GM23338 (cell line): Measurements from ENCODE around the gene ITIH5. TPM values are rescaled to one million over a fixed set of nuclear protein-coding genes. Genes with fewer than 3 reads are reported as not detected.

Experiments used
- ATAC-seq: fragments of 200-7000 bp; cut with Tn5 transposase; 3 replicates; pipeline ENCODE4 v1.9.1; 2020
- DNase-seq: peaks from one replicate; pipeline ENCODE4 v3.0.0-alpha.2; 2015; ENCODE audit warnings: low spot score
- H2AFZ ChIP-seq: fragments of 200-600 bp; sonication (generic); 2 replicates; pipeline ENCODE4 v1.8.0; 2016; ENCODE audit warnings: antibody characterized with exemption, mild to moderate bottlenecking, moderate library complexity
- H3F3A ChIP-seq: fragments of 200-600 bp; sonication (generic); replicated peaks from 2 replicates; pipeline ENCODE4 v1.8.0; 2017; ENCODE audit warnings: antibody characterized with exemption, mixed run types, low read depth
- H3K27ac ChIP-seq: fragments of 200-600 bp; sonication (generic); 2 replicates; pipeline ENCODE4 v1.6.1; 2016; ENCODE audit warnings: low read depth
- H3K27me3 ChIP-seq: fragments of 200-600 bp; sonication (generic); 2 replicates; pipeline ENCODE4 v1.8.0; 2016; ENCODE audit warnings: mild to moderate bottlenecking, mixed run types, moderate library complexity; ENCODE audit not compliant: insufficient read depth
- H3K36me3 ChIP-seq: fragments of 200-600 bp; sonication (generic); 2 replicates; pipeline ENCODE4 v1.8.0; 2016; ENCODE audit warnings: mild to moderate bottlenecking; ENCODE audit not compliant: insufficient read depth
- H3K4me1 ChIP-seq: fragments of 200-600 bp; sonication (generic); 2 replicates; pipeline ENCODE4 v1.8.0; 2016; ENCODE audit warnings: mild to moderate bottlenecking, moderate library complexity; ENCODE audit not compliant: insufficient read depth
- H3K4me2 ChIP-seq: fragments of 200-600 bp; sonication (generic); 2 replicates; pipeline ENCODE4 v1.7.1; 2017; ENCODE audit warnings: mixed run types
- H3K4me3 ChIP-seq: fragments of 200-600 bp; sonication (generic); 2 replicates; pipeline ENCODE4 v1.6.1; 2016; ENCODE audit warnings: mixed run types
- H3K79me2 ChIP-seq: fragments of 200-600 bp; sonication (generic); replicated peaks from 2 replicates; pipeline ENCODE4 v1.8.0; 2017; ENCODE audit warnings: mild to moderate bottlenecking; ENCODE audit not compliant: insufficient read depth
- H3K9me2 ChIP-seq: fragments of 200-600 bp; sonication (generic); 2 replicates; pipeline ENCODE4 v1.8.0; 2017; ENCODE audit not compliant: insufficient read depth
- H4K20me1 ChIP-seq: fragments of 200-600 bp; sonication (generic); replicated peaks from 2 replicates; pipeline ENCODE4 v1.8.0; 2017; ENCODE audit warnings: mild to moderate bottlenecking; ENCODE audit not compliant: insufficient read depth
- H3K27ac Mint-ChIP-seq: 2 replicates; pipeline ENCODE4 v1.8.0; 2020; ENCODE audit warnings: inconsistent platforms, mild to moderate bottlenecking, moderate library complexity, mixed read lengths
- H3K27me3 Mint-ChIP-seq: 3 replicates; pipeline ENCODE4 v1.8.0; 2022; ENCODE audit warnings: low read depth, mild to moderate bottlenecking, moderate library complexity, mixed read lengths, inconsistent platforms; ENCODE audit not compliant: insufficient read depth, poor library complexity
- H3K36me3 Mint-ChIP-seq: 3 replicates; pipeline ENCODE4 v1.8.0; 2021; ENCODE audit warnings: low read depth, mild to moderate bottlenecking, inconsistent platforms, moderate library complexity, mixed read lengths
- H3K4me1 Mint-ChIP-seq: 3 replicates; pipeline ENCODE4 v1.8.0; 2020; ENCODE audit warnings: mild to moderate bottlenecking, inconsistent platforms, mixed read lengths
- H3K4me3 Mint-ChIP-seq: 3 replicates; pipeline ENCODE4 v1.8.0; 2021; ENCODE audit warnings: moderate library complexity, mild to moderate bottlenecking, inconsistent platforms, mixed read lengths
- H3K9me3 Mint-ChIP-seq: 3 replicates; pipeline ENCODE4 v1.8.0; 2020; ENCODE audit warnings: moderate library complexity, mild to moderate bottlenecking, inconsistent platforms, mixed read lengths
- CREB1 ChIP-seq: fragments of 250-450 bp; sonication (Bioruptor Pico); IDR thresholded peaks from 2 replicates; pipeline ENCODE4 v1.5.0; 2020; ENCODE audit warnings: low read depth, mild to moderate bottlenecking, moderate library complexity
- EZH2 ChIP-seq: fragments of 200-600 bp; sonication (generic); IDR thresholded peaks from one replicate; pipeline ENCODE4 v1.8.0; 2017; ENCODE audit warnings: antibody characterized with exemption, mild to moderate bottlenecking, low read depth; ENCODE audit not compliant: unreplicated experiment
- EZH2phosphoT487 ChIP-seq: fragments of 200-600 bp; sonication (generic); IDR thresholded peaks from one replicate; pipeline ENCODE4 v1.8.1; 2018; ENCODE audit warnings: antibody characterized with exemption; ENCODE audit not compliant: unreplicated experiment
- JUNB ChIP-seq: IDR thresholded peaks from one replicate; pipeline ENCODE4 v1.6.1; 2016; ENCODE audit warnings: antibody characterized with exemption; ENCODE audit not compliant: unreplicated experiment
- NANOG ChIP-seq: IDR thresholded peaks from 2 replicates; pipeline ENCODE4 v1.6.1; 2016; ENCODE audit warnings: antibody characterized with exemption, borderline replicate concordance
- POLR2AphosphoS5 ChIP-seq: IDR thresholded peaks from 2 replicates; pipeline ENCODE4 v1.6.1; 2016; ENCODE audit warnings: antibody characterized with exemption, low read depth
- STAT1 ChIP-seq: IDR thresholded peaks from one replicate; pipeline ENCODE4 v1.6.1; 2016; ENCODE audit warnings: antibody characterized with exemption; ENCODE audit not compliant: unreplicated experiment
- ZNF114 ChIP-seq: fragments of 250-450 bp; sonication (Bioruptor Pico); IDR thresholded peaks from 2 replicates; pipeline ENCODE4 v1.5.0; 2020; ENCODE audit warnings: mild to moderate bottlenecking, moderate library complexity
- ZNF331 ChIP-seq: fragments of 250-450 bp; sonication (Bioruptor Pico); IDR thresholded peaks from 2 replicates; pipeline ENCODE4 v1.5.0; 2020; ENCODE audit warnings: low read depth, mild to moderate bottlenecking, moderate library complexity
- polyA plus RNA-seq: library from polyadenylated mRNA; unstranded; fragments of >200 nt; fragmentation: Nextera tagmentation; extraction: Ambion mirVana; gene quantifications from 2 replicates; pipeline ENCODE4 v1.2.1, GENCODE V29; 2016
- total RNA-seq: library from RNA; depleted of rRNA; stranded (reverse); fragments of >200 nt; shearing (Covaris generic); gene quantifications from 2 replicates; pipeline ENCODE4 v1.2.3, GENCODE V29; 2014
- TF ChIP-seq, protein P1 (sequence below): IDR thresholded peaks from 2 replicates; pipeline ENCODE4 v1.6.1; 2016; ENCODE audit warnings: antibody characterized with exemption
- TF ChIP-seq, protein P2 (sequence below): fragments of 250-450 bp; sonication (Bioruptor Pico); IDR thresholded peaks from 2 replicates; pipeline ENCODE4 v1.5.0; 2020; ENCODE audit warnings: mild to moderate bottlenecking, moderate library complexity
- TF ChIP-seq, protein P3 (sequence below): IDR thresholded peaks from one replicate; pipeline ENCODE4 v1.6.1; 2018; ENCODE audit warnings: antibody characterized with exemption; ENCODE audit not compliant: unreplicated experiment
- TF ChIP-seq, protein P4 (sequence below), 2 experiments: fragments of 200-600 bp in 1 of 2; sonication (generic) in 1 of 2; conservative IDR thresholded peaks; 2 replicates each; pipeline versions ENCODE4 v1.5.1 to v1.6.1; 2016 to 2017; ENCODE audit warnings: antibody characterized with exemption in 2 of 2, low read depth in 2 of 2, mild to moderate bottlenecking in 2 of 2, moderate library complexity in 1 of 2

The ITIH5 gene
- total and polyA plus RNA-seq, 2 experiments from 2014 or later, result 0.99 to 2.2 TPM

DNA sequence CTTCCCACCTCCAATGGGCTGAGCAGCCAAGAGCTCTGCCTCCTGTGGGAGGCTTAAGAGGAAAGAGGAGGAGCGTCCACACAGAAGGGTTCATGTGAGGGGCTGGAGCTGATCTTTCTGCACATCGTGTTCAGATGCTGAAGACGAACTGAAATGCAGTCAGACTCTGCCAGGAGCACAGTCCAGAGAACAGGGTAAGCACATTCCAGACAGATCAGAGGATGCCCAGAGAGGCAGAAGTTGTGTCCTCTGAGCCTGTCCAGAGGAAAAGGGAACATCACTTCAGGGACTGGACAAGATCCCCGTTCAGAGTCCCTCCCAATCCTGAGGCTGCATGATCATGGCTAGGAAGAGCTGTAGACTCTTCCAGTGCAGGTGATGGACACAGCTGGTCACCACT, 72.9 kb downstream of the ITIH5 start:
- no peaks in the 10 kb centered on the region for H3K79me2 ChIP-seq
- ATAC-seq (no peak), DNase-seq (no peak)
- H3K4me1 ChIP-seq, result no peaks in the 10 kb centered on the region
- no peaks in the 10 kb centered on the region for H3K27me3 ChIP-seq
- no peaks in the 10 kb centered on the region for H3K36me3 ChIP-seq
- no peaks in the 10 kb centered on the region; the same call in 2 of the 3 replicates for H3K4me1 Mint-ChIP-seq
- H3K9me2 ChIP-seq, result no peaks in the 10 kb centered on the region
- H3K4me3 ChIP-seq, result no peak overlapping the region
- no peaks in the 10 kb centered on the region; the same call in 2 of the 3 replicates for H3K36me3 Mint-ChIP-seq
- no peaks in the 10 kb centered on the region for H4K20me1 ChIP-seq
- peaks cover 3% of the 10 kb centered on the region for H3K27me3 Mint-ChIP-seq
- H3K9me3 Mint-ChIP-seq, result no peaks in the 10 kb centered on the region
- no peak overlapping the region for H3K4me2 ChIP-seq
- no peak overlapping the region for H2AFZ ChIP-seq
- H3K4me3 Mint-ChIP-seq, result no peak overlapping the region
- no peak overlapping the region for H3K27ac ChIP-seq
- no peaks in the 10 kb centered on the region for H3F3A ChIP-seq
- TF ChIP-seq POLR2AphosphoS5 (no peak), NANOG (no peak), CREB1 (CRISPR knock-in tag) (no peak), EZH2 (no peak), JUNB (no peak), ZNF114 (CRISPR knock-in tag) (no peak), ZNF331 (no peak), STAT1 (no peak), EZH2phosphoT487 (no peak)
- TF ChIP-seq, protein P1, sequence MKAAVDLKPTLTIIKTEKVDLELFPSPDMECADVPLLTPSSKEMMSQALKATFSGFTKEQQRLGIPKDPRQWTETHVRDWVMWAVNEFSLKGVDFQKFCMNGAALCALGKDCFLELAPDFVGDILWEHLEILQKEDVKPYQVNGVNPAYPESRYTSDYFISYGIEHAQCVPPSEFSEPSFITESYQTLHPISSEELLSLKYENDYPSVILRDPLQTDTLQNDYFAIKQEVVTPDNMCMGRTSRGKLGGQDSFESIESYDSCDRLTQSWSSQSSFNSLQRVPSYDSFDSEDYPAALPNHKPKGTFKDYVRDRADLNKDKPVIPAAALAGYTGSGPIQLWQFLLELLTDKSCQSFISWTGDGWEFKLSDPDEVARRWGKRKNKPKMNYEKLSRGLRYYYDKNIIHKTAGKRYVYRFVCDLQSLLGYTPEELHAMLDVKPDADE, result no peak
- TF ChIP-seq, protein P2, sequence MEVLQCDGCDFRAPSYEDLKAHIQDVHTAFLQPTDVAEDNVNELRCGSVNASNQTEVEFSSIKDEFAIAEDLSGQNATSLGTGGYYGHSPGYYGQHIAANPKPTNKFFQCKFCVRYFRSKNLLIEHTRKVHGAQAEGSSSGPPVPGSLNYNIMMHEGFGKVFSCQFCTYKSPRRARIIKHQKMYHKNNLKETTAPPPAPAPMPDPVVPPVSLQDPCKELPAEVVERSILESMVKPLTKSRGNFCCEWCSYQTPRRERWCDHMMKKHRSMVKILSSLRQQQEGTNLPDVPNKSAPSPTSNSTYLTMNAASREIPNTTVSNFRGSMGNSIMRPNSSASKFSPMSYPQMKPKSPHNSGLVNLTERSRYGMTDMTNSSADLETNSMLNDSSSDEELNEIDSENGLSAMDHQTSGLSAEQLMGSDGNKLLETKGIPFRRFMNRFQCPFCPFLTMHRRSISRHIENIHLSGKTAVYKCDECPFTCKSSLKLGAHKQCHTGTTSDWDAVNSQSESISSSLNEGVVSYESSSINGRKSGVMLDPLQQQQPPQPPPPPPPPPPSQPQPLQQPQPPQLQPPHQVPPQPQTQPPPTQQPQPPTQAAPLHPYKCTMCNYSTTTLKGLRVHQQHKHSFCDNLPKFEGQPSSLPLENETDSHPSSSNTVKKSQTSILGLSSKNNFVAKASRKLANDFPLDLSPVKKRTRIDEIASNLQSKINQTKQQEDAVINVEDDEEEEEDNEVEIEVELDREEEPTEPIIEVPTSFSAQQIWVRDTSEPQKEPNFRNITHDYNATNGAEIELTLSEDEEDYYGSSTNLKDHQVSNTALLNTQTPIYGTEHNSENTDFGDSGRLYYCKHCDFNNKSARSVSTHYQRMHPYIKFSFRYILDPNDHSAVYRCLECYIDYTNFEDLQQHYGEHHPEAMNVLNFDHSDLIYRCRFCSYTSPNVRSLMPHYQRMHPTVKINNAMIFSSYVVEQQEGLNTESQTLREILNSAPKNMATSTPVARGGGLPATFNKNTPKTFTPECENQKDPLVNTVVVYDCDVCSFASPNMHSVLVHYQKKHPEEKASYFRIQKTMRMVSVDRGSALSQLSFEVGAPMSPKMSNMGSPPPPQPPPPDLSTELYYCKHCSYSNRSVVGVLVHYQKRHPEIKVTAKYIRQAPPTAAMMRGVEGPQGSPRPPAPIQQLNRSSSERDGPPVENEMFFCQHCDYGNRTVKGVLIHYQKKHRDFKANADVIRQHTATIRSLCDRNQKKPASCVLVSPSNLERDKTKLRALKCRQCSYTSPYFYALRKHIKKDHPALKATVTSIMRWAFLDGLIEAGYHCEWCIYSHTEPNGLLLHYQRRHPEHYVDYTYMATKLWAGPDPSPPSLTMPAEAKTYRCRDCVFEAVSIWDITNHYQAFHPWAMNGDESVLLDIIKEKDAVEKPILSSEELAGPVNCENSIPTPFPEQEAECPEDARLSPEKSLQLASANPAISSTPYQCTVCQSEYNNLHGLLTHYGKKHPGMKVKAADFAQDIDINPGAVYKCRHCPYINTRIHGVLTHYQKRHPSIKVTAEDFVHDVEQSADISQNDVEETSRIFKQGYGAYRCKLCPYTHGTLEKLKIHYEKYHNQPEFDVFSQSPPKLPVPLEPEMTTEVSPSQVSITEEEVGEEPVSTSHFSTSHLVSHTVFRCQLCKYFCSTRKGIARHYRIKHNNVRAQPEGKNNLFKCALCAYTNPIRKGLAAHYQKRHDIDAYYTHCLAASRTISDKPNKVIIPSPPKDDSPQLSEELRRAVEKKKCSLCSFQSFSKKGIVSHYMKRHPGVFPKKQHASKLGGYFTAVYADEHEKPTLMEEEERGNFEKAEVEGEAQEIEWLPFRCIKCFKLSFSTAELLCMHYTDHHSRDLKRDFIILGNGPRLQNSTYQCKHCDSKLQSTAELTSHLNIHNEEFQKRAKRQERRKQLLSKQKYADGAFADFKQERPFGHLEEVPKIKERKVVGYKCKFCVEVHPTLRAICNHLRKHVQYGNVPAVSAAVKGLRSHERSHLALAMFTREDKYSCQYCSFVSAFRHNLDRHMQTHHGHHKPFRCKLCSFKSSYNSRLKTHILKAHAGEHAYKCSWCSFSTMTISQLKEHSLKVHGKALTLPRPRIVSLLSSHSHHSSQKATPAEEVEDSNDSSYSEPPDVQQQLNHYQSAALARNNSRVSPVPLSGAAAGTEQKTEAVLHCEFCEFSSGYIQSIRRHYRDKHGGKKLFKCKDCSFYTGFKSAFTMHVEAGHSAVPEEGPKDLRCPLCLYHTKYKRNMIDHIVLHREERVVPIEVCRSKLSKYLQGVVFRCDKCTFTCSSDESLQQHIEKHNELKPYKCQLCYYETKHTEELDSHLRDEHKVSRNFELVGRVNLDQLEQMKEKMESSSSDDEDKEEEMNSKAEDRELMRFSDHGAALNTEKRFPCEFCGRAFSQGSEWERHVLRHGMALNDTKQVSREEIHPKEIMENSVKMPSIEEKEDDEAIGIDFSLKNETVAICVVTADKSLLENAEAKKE (CRISPR knock-in tag), result no peak
- TF ChIP-seq, protein P3, sequence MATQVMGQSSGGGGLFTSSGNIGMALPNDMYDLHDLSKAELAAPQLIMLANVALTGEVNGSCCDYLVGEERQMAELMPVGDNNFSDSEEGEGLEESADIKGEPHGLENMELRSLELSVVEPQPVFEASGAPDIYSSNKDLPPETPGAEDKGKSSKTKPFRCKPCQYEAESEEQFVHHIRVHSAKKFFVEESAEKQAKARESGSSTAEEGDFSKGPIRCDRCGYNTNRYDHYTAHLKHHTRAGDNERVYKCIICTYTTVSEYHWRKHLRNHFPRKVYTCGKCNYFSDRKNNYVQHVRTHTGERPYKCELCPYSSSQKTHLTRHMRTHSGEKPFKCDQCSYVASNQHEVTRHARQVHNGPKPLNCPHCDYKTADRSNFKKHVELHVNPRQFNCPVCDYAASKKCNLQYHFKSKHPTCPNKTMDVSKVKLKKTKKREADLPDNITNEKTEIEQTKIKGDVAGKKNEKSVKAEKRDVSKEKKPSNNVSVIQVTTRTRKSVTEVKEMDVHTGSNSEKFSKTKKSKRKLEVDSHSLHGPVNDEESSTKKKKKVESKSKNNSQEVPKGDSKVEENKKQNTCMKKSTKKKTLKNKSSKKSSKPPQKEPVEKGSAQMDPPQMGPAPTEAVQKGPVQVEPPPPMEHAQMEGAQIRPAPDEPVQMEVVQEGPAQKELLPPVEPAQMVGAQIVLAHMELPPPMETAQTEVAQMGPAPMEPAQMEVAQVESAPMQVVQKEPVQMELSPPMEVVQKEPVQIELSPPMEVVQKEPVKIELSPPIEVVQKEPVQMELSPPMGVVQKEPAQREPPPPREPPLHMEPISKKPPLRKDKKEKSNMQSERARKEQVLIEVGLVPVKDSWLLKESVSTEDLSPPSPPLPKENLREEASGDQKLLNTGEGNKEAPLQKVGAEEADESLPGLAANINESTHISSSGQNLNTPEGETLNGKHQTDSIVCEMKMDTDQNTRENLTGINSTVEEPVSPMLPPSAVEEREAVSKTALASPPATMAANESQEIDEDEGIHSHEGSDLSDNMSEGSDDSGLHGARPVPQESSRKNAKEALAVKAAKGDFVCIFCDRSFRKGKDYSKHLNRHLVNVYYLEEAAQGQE, result no peak
- TF ChIP-seq, protein P4, sequence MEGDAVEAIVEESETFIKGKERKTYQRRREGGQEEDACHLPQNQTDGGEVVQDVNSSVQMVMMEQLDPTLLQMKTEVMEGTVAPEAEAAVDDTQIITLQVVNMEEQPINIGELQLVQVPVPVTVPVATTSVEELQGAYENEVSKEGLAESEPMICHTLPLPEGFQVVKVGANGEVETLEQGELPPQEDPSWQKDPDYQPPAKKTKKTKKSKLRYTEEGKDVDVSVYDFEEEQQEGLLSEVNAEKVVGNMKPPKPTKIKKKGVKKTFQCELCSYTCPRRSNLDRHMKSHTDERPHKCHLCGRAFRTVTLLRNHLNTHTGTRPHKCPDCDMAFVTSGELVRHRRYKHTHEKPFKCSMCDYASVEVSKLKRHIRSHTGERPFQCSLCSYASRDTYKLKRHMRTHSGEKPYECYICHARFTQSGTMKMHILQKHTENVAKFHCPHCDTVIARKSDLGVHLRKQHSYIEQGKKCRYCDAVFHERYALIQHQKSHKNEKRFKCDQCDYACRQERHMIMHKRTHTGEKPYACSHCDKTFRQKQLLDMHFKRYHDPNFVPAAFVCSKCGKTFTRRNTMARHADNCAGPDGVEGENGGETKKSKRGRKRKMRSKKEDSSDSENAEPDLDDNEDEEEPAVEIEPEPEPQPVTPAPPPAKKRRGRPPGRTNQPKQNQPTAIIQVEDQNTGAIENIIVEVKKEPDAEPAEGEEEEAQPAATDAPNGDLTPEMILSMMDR (conservative IDR thresholded peaks at IDR 0.05; ENCODE audit: low read depth in 2 of 2), result no peak
- H3K27ac Mint-ChIP-seq, result no peak overlapping the region
